Right atrium auricular region (tissue), 2 donors: ENCODE data around the gene CYTL1. TPM values are rescaled to one million over a fixed set of nuclear protein-coding genes. Genes with fewer than 3 reads are reported as not detected.
"Not testable (repeated sequence)": the region's sequence is repeated elsewhere in the genome, so short reads cannot be mapped to it uniquely, and the experiment has no call there.

Experiments
- DNase-seq: peaks from one replicate; pipeline ENCODE4 v3.0.0-alpha.2; 2019; ENCODE audit warnings: low spot score
- H3K27ac ChIP-seq, 2 donors: fragments of 200-600 bp; sonication (generic); 1 replicate in 1 of 2; 2 replicates in 1 of 2; pipeline ENCODE4 v1.5.1; 2016 to 2019
- H3K27me3 ChIP-seq, 2 donors: fragments of 200-600 bp; sonication (generic); one replicate each; pipeline versions ENCODE4 v1.5.1 to v1.6.0; 2017 to 2019
- H3K36me3 ChIP-seq: fragments of 200-600 bp; sonication (generic); one replicate; pipeline ENCODE4 v1.5.1; 2016
- H3K4me1 ChIP-seq, 2 donors: fragments of 200-600 bp; sonication (generic); one replicate each; pipeline versions ENCODE4 v1.5.1 to v1.6.0; 2017 to 2019
- H3K4me3 ChIP-seq, 2 donors: fragments of 200-600 bp; sonication (generic); 1 replicate in 1 of 2; 2 replicates in 1 of 2; pipeline ENCODE4 v1.5.1; 2017 to 2019; ENCODE audit warnings: mild to moderate bottlenecking in 1 of 2, moderate library complexity in 1 of 2
- H3K9me3 ChIP-seq, 2 donors: fragments of 200-600 bp; sonication (generic); one replicate each; pipeline ENCODE4 v1.5.1; 2019
- total RNA-seq, 2 donors: library from RNA; depleted of rRNA; stranded (reverse); fragments of >200 nt; gene quantifications; one replicate each; pipeline ENCODE4 v1.1.0, GENCODE V29; 2016
- TF ChIP-seq, protein P1 (sequence below), 2 donors: fragments of 200-600 bp; sonication (generic); IDR thresholded peaks; one replicate each; pipeline ENCODE4 v1.5.1; 2019; ENCODE audit warnings: antibody characterized with exemption in 2 of 2

Gene CYTL1, protein sequence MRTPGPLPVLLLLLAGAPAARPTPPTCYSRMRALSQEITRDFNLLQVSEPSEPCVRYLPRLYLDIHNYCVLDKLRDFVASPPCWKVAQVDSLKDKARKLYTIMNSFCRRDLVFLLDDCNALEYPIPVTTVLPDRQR
- total RNA-seq: not detected

DNA sequence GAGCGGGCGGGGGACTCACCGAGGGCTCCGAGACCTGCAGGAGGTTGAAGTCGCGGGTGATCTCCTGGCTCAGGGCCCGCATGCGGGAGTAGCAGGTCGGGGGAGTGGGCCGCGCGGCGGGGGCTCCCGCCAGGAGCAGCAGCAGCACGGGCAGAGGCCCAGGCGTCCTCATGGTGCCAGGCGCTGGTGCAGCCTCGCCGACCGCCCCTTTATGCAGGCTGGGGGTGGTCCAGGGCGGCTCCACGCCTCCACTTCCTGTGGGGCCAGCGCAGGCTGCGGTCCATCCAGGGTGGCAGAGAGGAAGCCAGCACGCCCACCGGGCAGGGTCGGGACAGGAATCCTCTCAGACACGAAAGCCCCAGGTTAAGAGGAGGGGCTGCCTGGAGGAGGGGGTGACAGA, at the start of gene CYTL1:
Gene CYTL1 (minus strand): TSS at position 185 of the 400 bp plus-strand sequence. CDS start 13 bp downstream, at position 172.
- TF ChIP-seq, protein P1, sequence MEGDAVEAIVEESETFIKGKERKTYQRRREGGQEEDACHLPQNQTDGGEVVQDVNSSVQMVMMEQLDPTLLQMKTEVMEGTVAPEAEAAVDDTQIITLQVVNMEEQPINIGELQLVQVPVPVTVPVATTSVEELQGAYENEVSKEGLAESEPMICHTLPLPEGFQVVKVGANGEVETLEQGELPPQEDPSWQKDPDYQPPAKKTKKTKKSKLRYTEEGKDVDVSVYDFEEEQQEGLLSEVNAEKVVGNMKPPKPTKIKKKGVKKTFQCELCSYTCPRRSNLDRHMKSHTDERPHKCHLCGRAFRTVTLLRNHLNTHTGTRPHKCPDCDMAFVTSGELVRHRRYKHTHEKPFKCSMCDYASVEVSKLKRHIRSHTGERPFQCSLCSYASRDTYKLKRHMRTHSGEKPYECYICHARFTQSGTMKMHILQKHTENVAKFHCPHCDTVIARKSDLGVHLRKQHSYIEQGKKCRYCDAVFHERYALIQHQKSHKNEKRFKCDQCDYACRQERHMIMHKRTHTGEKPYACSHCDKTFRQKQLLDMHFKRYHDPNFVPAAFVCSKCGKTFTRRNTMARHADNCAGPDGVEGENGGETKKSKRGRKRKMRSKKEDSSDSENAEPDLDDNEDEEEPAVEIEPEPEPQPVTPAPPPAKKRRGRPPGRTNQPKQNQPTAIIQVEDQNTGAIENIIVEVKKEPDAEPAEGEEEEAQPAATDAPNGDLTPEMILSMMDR (IDR thresholded peaks at IDR 0.05): no peak
- H3K27me3 ChIP-seq: no peaks in the 10 kb centered on the region
- H3K27ac ChIP-seq: no peak within 1 kb of the TSS
- H3K9me3 ChIP-seq: no peaks in the 10 kb centered on the region
- peak; percentile 50 for DNase-seq
- no peaks in the 10 kb centered on the region for H3K36me3 ChIP-seq
- H3K4me1 ChIP-seq: peaks cover 0 to 6% of the 10 kb centered on the region in 2 donors
- peak within 1 kb of the TSS in 1 of 2 donors; percentile 29 for H3K4me3 ChIP-seq

DNA sequence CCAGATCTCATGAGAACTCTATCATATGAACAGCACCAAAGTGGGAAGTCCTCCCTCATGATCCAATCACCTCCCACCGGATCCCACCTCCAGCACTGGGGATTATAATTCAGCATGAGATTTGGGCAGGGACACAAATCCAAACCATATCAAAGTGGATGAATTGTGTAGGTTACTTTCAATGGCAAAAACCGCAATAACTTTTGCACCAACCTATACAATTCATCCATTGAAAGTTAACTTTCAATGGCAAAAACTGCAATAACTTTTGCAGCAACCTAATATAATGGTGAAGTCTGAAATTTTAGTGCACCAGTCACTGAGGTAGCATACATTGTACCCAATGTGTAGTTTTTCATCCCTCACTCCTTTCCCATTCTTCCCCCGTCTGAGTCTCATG, 48.6 kb upstream of the CYTL1 start:
- TF ChIP-seq, protein P1 (IDR thresholded peaks at IDR 0.05): no peak

DNA sequence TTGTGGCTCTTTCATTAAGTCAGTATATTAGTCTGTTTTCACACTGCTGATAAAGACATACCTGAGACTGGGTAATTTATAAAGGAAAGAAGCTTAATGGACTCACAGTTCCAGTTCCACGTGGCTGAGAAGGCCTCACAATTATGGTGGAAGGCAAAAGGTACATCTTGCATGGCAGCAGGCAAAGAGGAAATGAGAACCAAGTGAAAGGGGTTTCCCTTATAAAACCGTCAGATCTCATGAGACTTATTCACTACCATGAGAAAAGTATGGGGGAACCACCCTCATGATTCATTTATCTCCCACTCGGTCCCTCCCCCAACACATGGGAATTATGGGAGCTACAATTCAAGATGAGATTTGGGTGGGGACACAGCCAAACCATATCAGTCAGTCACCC, 47.7 kb upstream of the CYTL1 start:
- H3K36me3 ChIP-seq, H3K4me1 ChIP-seq, H3K27me3 ChIP-seq, H3K27ac ChIP-seq, H3K9me3 ChIP-seq, DNase-seq, H3K4me3 ChIP-seq: not testable (repeated sequence)

More for the DNA sequence above, 48.6 kb upstream of the CYTL1 start:
- Histone ChIP-seq H3K27ac (no peak overlapping the region), H3K4me3 (no peak overlapping the region), H3K27me3 (no peaks in the 10 kb centered on the region), H3K9me3 (peaks cover 0 to 7% of the 10 kb centered on the region in 2 donors), H3K4me1 (no peaks in the 10 kb centered on the region), H3K36me3 (no peaks in the 10 kb centered on the region)
- no peak for DNase-seq

DNA sequence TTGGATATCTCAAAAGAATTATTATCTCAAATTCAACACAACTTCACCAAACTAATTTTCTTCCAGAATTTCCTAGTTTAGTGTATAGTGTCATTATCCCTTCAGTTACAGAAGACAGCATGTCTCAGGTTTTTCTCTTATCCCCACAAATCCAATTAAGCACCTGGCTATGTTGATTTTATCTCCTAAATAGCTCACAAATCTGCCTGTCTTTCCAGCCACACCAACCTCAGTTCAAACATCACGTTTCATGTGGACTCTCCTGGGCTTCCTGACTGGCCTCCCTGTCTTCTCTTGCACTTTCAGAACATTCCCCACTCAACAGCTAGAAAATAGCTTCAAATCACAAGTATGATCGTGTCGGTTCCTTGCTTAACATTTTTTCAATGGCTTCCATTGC, 46.8 kb upstream of the CYTL1 start:
- H3K36me3 ChIP-seq: no peaks in the 10 kb centered on the region
- TF ChIP-seq, protein P1 (IDR thresholded peaks at IDR 0.05): no peak
- DNase-seq: no peak

DNA sequence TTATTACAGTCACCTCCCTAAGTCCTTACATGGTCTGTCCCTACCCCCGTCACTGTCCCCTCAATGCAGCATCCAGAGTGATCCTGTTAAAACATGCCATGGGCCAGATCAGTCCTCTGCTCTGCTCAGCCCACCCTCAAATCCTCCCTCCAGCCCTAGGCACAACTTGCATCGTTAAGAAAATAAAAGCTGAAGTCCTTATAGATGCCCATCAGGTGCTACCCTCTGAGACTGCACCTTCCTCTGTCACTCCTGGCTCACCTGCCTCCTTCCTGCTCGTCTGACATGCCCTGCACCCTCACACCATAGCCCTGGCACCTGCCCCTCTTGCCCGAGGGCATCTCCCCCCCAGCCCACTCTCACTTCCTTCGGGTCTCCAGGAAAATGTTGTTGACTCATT, 36.2 kb upstream of the CYTL1 start:
- H3K27me3 ChIP-seq: peaks cover 0 to 6% of the 10 kb centered on the region in 2 donors
- no peak overlapping the region for H3K27ac ChIP-seq
- H3K36me3 ChIP-seq: no peaks in the 10 kb centered on the region
- H3K4me3 ChIP-seq: no peak overlapping the region
- H3K4me1 ChIP-seq: peaks cover 0 to 19% of the 10 kb centered on the region in 2 donors
- TF ChIP-seq, protein P1 (IDR thresholded peaks at IDR 0.05): no peak
- H3K9me3 ChIP-seq: peaks cover 0 to 12% of the 10 kb centered on the region in 2 donors
- DNase-seq: no peak

More for the DNA sequence above, 46.8 kb upstream of the CYTL1 start:
- no peaks in the 10 kb centered on the region for H3K4me1 ChIP-seq
- H3K27ac ChIP-seq: no peak overlapping the region
- H3K27me3 ChIP-seq: no peaks in the 10 kb centered on the region
- no peak overlapping the region for H3K4me3 ChIP-seq
- no peaks in the 10 kb centered on the region for H3K9me3 ChIP-seq

DNA sequence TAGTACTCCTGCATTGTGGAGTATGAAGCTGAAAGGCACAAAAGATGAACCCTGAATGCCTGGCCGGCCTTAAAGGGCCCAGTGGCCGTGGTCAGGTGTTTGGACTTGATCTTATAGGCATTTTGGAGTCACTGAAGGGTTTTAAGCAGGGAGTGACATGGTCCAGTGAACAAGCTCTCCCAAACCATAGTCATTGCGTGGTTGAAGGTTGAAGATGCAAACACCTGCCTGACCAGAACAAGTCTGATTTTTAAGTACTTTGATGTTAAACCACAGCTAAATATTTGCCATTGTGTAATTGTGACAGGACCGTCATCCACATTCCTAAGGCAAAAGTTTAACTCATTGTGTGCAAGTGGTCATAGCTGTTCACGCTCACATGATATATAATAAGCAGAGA, 35.3 kb upstream of the CYTL1 start:
- no peak overlapping the region for H3K4me3 ChIP-seq
- no peaks in the 10 kb centered on the region for H3K36me3 ChIP-seq
- peaks cover 0 to 6% of the 10 kb centered on the region in 2 donors for H3K27me3 ChIP-seq
- H3K27ac ChIP-seq: no peak overlapping the region
- DNase-seq: no peak
- H3K4me1 ChIP-seq: peaks cover 0 to 19% of the 10 kb centered on the region in 2 donors
- TF ChIP-seq, protein P1 (IDR thresholded peaks at IDR 0.05): no peak
- H3K9me3 ChIP-seq: peaks cover 0 to 3% of the 10 kb centered on the region in 2 donors
